Stimulated activated CD4-positive, alpha-beta T cell treated with anti-CD3 and anti-CD28 coated beads, Interleukin-12 subunit alpha, Interleukin-12 subunit beta, amount 100 ng/mL, for 48 hours (primary cell): ENCODE data around the gene LUZP2.

Source experiments
- DNase-seq, 3 donors: peaks; one replicate each; pipeline ENCODE4 v3.0.0-alpha.2; 2020; ENCODE audit warnings: low read depth in 2 of 3, low spot score in 1 of 3

The LUZP2 gene

GRCh38 chr11:24560324-24560723, 63.5 kb downstream of the LUZP2 start:
- no peak for DNase-seq

GRCh38 chr11:24567380-24567779, 70.5 kb downstream of the LUZP2 start:
- DNase-seq = no peak

GRCh38 chr11:24572376-24572775, 75.5 kb downstream of the LUZP2 start:
- DNase-seq = no peak

GRCh38 chr11:24574461-24574860, 77.6 kb downstream of the LUZP2 start:
- no peak for DNase-seq

GRCh38 chr11:24575392-24575791, 78.5 kb downstream of the LUZP2 start:
- DNase-seq = no peak

- DNase-seq = no peak
Observed at GRCh38 chr11:24585192-24585591, 88.3 kb downstream of the LUZP2 start.

- no peak for DNase-seq
Observed at GRCh38 chr11:24587635-24588034, 90.8 kb downstream of the LUZP2 start.

- no peak for DNase-seq
Observed at GRCh38 chr11:24588081-24588480, 91.2 kb downstream of the LUZP2 start.

GRCh38 chr11:24589064-24589463, 92.2 kb downstream of the LUZP2 start:
- DNase-seq = no peak

GRCh38 chr11:24591283-24591682, 94.4 kb downstream of the LUZP2 start:
- DNase-seq = no peak

- DNase-seq = no peak
Observed at GRCh38 chr11:24592360-24592759, 95.5 kb downstream of the LUZP2 start.

- no peak for DNase-seq
Observed at GRCh38 chr11:24593332-24593731, 96.5 kb downstream of the LUZP2 start.

GRCh38 chr11:24594401-24594800, 97.5 kb downstream of the LUZP2 start:
- DNase-seq = no peak

- DNase-seq = no peak
Observed at GRCh38 chr11:24598641-24599040, 101.8 kb downstream of the LUZP2 start.

GRCh38 chr11:24609192-24610119, 112.6 kb downstream of the LUZP2 start:
- no peak for DNase-seq

- DNase-seq = no peak
Observed at GRCh38 chr11:24615451-24616160, 118.8 kb downstream of the LUZP2 start.

- DNase-seq = no peak
Observed at GRCh38 chr11:24617856-24618255, 121.0 kb downstream of the LUZP2 start.

- DNase-seq = no peak
Observed at GRCh38 chr11:24619900-24620299, 123.0 kb downstream of the LUZP2 start.

- no peak for DNase-seq
Observed at GRCh38 chr11:24622262-24622661, 125.4 kb downstream of the LUZP2 start.

GRCh38 chr11:24623121-24623520, 126.3 kb downstream of the LUZP2 start:
- no peak for DNase-seq

GRCh38 chr11:24624432-24624831, 127.6 kb downstream of the LUZP2 start:
- no peak for DNase-seq

GRCh38 chr11:24625975-24626374, 129.1 kb downstream of the LUZP2 start:
- DNase-seq = no peak
